Astrocyte (in vitro differentiated cells and primary cell): ENCODE measurements around the gene SARS2. TPM values are rescaled to one million over a fixed set of nuclear protein-coding genes. Genes with fewer than 3 reads are reported as not detected.

Source experiments
- DNase-seq: peaks from one replicate; pipeline ENCODE4 v3.0.0-alpha.2; 2010; ENCODE audit warnings: low read depth
- FAIRE-seq: peaks from 2 replicates; lab custom pipeline; 2011; peaks lifted over from hg19 to GRCh38; lab: Jason Lieb, UNC
- H2AFZ ChIP-seq: 2 replicates; pipeline ENCODE4 v1.6.0; 2012; ENCODE audit warnings: low read depth, low read length, inconsistent platforms
- H3K27ac ChIP-seq: 2 replicates; pipeline ENCODE4 v1.5.1; 2011; ENCODE audit warnings: low read depth, low read length, inconsistent platforms
- H3K27me3 ChIP-seq: 2 replicates; pipeline ENCODE4 v1.6.0; 2011; ENCODE audit warnings: low read length, inconsistent platforms; ENCODE audit not compliant: insufficient read depth
- H3K36me3 ChIP-seq: 2 replicates; pipeline ENCODE4 v1.5.1; 2011; ENCODE audit warnings: low read length, inconsistent platforms; ENCODE audit not compliant: insufficient read depth
- H3K4me1 ChIP-seq: 2 replicates; pipeline ENCODE4 v1.5.1; 2011; ENCODE audit warnings: low read length, inconsistent platforms; ENCODE audit not compliant: insufficient read depth
- H3K4me2 ChIP-seq: 2 replicates; pipeline ENCODE4 v1.6.0; 2012; ENCODE audit warnings: low read length, inconsistent platforms
- H3K4me3 ChIP-seq: 2 replicates; pipeline ENCODE4 v1.5.1; 2011; ENCODE audit warnings: low read depth, mild to moderate bottlenecking, low read length, inconsistent platforms; ENCODE audit not compliant: insufficient read depth
- H3K79me2 ChIP-seq: 2 replicates; pipeline ENCODE4 v1.6.0; 2012; ENCODE audit warnings: mild to moderate bottlenecking, low read length, inconsistent platforms; ENCODE audit not compliant: insufficient read depth
- H3K9ac ChIP-seq: 2 replicates; pipeline ENCODE4 v1.6.0; 2012; ENCODE audit warnings: mild to moderate bottlenecking, low read length, inconsistent platforms
- H3K9me3 ChIP-seq: 2 replicates; pipeline ENCODE4 v1.5.1; 2012; ENCODE audit warnings: low read depth, mild to moderate bottlenecking, low read length, inconsistent platforms; ENCODE audit not compliant: insufficient read depth
- H4K20me1 ChIP-seq: 2 replicates; pipeline ENCODE4 v1.6.0; 2012; ENCODE audit warnings: low read length, inconsistent platforms; ENCODE audit not compliant: insufficient read depth
- H3K27ac Mint-ChIP-seq: one replicate; pipeline ENCODE4 v1.8.0; 2021; ENCODE audit warnings: mild to moderate bottlenecking, mixed read lengths; ENCODE audit not compliant: unreplicated experiment
- H3K27me3 Mint-ChIP-seq: one replicate; pipeline ENCODE4 v1.8.0; 2021; ENCODE audit warnings: low read depth, mixed read lengths; ENCODE audit not compliant: unreplicated experiment
- H3K36me3 Mint-ChIP-seq: one replicate; pipeline ENCODE4 v1.8.0; 2021; ENCODE audit warnings: low read depth, mixed read lengths; ENCODE audit not compliant: unreplicated experiment
- H3K4me1 Mint-ChIP-seq: one replicate; pipeline ENCODE4 v1.8.0; 2021; ENCODE audit warnings: low read depth, mixed read lengths; ENCODE audit not compliant: unreplicated experiment
- H3K4me3 Mint-ChIP-seq: one replicate; pipeline ENCODE4 v1.8.0; 2021; ENCODE audit warnings: mild to moderate bottlenecking, moderate library complexity, mixed read lengths; ENCODE audit not compliant: unreplicated experiment
- H3K9me3 Mint-ChIP-seq: one replicate; pipeline ENCODE4 v1.8.0; 2021; ENCODE audit warnings: mild to moderate bottlenecking, mixed read lengths; ENCODE audit not compliant: unreplicated experiment
- CTCF ChIP-seq: IDR thresholded peaks from 2 replicates; pipeline ENCODE4 v1.5.1; 2011; ENCODE audit warnings: low read depth, mild to moderate bottlenecking, inconsistent platforms, low read length, moderate library complexity; ENCODE audit not compliant: insufficient read depth
- EZH2 ChIP-seq: IDR thresholded peaks from 2 replicates; pipeline ENCODE4 v1.6.1; 2012; ENCODE audit warnings: mild to moderate bottlenecking, low read length, inconsistent platforms; ENCODE audit not compliant: insufficient read depth
- total RNA-seq: library from RNA; stranded (reverse); gene quantifications from 2 replicates; pipeline ENCODE4 v1.2.1, GENCODE V29; 2021

SARS2 gene
- total RNA-seq, 1 donor from 2014 or later, result 24.8 TPM

- H3K79me2 ChIP-seq, result no peaks in the 10 kb centered on the region
- Mint-ChIP-seq H3K36me3 (peaks cover 9% of the 10 kb centered on the region), H3K4me3 (no peak overlapping the region), H3K27me3 (no peaks in the 10 kb centered on the region), H3K27ac (no peak overlapping the region), H3K4me1 (no peaks in the 10 kb centered on the region), H3K9me3 (peaks cover 2% of the 10 kb centered on the region)
- H3K27me3 ChIP-seq, result peaks cover 9% of the 10 kb centered on the region
- DNase-seq (no peak), FAIRE-seq (no peak)
- no peak overlapping the region for H3K27ac ChIP-seq
- no peak for TF ChIP-seq CTCF
- TF ChIP-seq EZH2, result no peak
- no peaks in the 10 kb centered on the region for H3K36me3 ChIP-seq
- H3K4me3 ChIP-seq, result no peak overlapping the region
- H3K9ac ChIP-seq, result no peak overlapping the region
- no peaks in the 10 kb centered on the region for H3K9me3 ChIP-seq
- no peaks in the 10 kb centered on the region for H3K4me1 ChIP-seq
- no peak overlapping the region for H2AFZ ChIP-seq
- H4K20me1 ChIP-seq, result no peaks in the 10 kb centered on the region
- H3K4me2 ChIP-seq, result no peak overlapping the region
Observed at GRCh38 chr19:38912600-38913514, 17.7 kb downstream of the SARS2 start.

GRCh38 chr19:38911388-38912001 lies 19.1 kb downstream of the SARS2 start:
- TF ChIP-seq EZH2 (peak; percentile 62), CTCF (no peak)
- no peaks in the 10 kb centered on the region for H3K9me3 ChIP-seq
- FAIRE-seq (no peak), DNase-seq (no peak)
- H3K36me3 ChIP-seq, result no peaks in the 10 kb centered on the region
- H3K79me2 ChIP-seq, result no peaks in the 10 kb centered on the region
- Mint-ChIP-seq H3K27ac (no peak overlapping the region), H3K4me3 (no peak overlapping the region), H3K36me3 (peaks cover 20% of the 10 kb centered on the region), H3K4me1 (no peaks in the 10 kb centered on the region), H3K9me3 (peaks cover 5% of the 10 kb centered on the region), H3K27me3 (no peaks in the 10 kb centered on the region)
- H3K27me3 ChIP-seq, result peaks cover 9% of the 10 kb centered on the region
- H3K4me2 ChIP-seq, result no peak overlapping the region
- H3K4me3 ChIP-seq, result no peak overlapping the region
- no peak overlapping the region for H2AFZ ChIP-seq
- no peak overlapping the region for H3K9ac ChIP-seq
- no peak overlapping the region for H3K27ac ChIP-seq
- no peaks in the 10 kb centered on the region for H4K20me1 ChIP-seq
- no peaks in the 10 kb centered on the region for H3K4me1 ChIP-seq
